ENCODE measurements around the gene USP28.

GRCh38 chr11:113778111-113778910 lies 97.1 kb downstream of the USP28 start:
- TF ChIP-seq POLR2A (IDR thresholded peaks at IDR 0.05; ENCODE audit: low read length) (no peak), SMC3 (IDR thresholded peaks at IDR 0.05) (no peak), ESRRA (IDR thresholded peaks at IDR 0.05; ENCODE audit: borderline replicate concordance, low read length) (no peak), RARB (CRISPR knock-in tag; IDR thresholded peaks at IDR 0.05) (no peak), JUN (IDR thresholded peaks at IDR 0.05) (no peak), CHD2 (IDR thresholded peaks at IDR 0.05; ENCODE audit: low read length, partially characterized antibody) (no peak), RCOR1 (IDR thresholded peaks at IDR 0.05; ENCODE audit: low read depth, low read length) (no peak), RAD21 (conservative IDR thresholded peaks at IDR 0.05 in 1 of 2, IDR thresholded peaks at IDR 0.05 in 1 of 2) (no peak), NFE2L2 (conservative IDR thresholded peaks at IDR 0.05; ENCODE audit: low read length) (no peak)
- TF ChIP-seq, protein P1, sequence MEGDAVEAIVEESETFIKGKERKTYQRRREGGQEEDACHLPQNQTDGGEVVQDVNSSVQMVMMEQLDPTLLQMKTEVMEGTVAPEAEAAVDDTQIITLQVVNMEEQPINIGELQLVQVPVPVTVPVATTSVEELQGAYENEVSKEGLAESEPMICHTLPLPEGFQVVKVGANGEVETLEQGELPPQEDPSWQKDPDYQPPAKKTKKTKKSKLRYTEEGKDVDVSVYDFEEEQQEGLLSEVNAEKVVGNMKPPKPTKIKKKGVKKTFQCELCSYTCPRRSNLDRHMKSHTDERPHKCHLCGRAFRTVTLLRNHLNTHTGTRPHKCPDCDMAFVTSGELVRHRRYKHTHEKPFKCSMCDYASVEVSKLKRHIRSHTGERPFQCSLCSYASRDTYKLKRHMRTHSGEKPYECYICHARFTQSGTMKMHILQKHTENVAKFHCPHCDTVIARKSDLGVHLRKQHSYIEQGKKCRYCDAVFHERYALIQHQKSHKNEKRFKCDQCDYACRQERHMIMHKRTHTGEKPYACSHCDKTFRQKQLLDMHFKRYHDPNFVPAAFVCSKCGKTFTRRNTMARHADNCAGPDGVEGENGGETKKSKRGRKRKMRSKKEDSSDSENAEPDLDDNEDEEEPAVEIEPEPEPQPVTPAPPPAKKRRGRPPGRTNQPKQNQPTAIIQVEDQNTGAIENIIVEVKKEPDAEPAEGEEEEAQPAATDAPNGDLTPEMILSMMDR (IDR thresholded peaks at IDR 0.05): no peak
- TF ChIP-seq, protein P2, sequence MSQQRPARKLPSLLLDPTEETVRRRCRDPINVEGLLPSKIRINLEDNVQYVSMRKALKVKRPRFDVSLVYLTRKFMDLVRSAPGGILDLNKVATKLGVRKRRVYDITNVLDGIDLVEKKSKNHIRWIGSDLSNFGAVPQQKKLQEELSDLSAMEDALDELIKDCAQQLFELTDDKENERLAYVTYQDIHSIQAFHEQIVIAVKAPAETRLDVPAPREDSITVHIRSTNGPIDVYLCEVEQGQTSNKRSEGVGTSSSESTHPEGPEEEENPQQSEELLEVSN (IDR thresholded peaks at IDR 0.05; ENCODE audit: borderline replicate concordance, low read depth): no peak

All from A549 (cell line).